Dedifferentiated amniotic fluid mesenchymal stem cell (primary cell): ENCODE data around the gene CARD6.
"Not testable (repeated sequence)": the region's sequence is repeated elsewhere in the genome, so short reads cannot be mapped to it uniquely, and the experiment has no call there.

Source experiments
- DNase-seq: peaks from one replicate; pipeline ENCODE4 v3.0.0-alpha.2; 2016; ENCODE audit errors: extremely low spot score

Gene CARD6

DNA sequence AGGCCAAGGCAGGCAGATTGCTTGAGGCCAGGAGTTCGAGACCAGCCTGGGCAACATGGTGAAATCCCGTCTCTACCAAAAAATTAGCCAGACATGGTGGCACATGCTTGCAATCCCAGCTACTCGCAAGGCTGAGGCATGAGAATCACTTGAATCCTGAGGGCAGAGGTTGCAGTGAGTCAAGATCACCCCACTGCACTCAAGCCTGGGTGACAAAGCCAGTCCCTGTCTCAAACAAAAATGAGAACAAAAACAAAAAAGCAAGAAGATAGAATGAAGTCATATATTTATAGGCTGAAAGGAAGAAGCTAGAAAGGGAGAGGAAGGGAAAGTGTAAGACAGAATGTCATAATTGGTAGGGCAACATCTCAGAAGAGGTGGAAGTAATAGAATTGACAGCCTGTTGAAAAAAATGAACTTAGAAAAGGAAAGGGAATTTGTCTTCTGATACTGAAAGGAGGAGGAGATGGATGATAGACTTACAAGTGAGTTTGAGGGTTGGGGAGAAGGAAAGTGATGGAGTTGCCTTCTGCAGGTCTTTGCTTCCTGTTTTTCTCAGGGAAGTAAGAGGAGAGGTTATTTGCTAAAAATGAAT lies 32.2 kb downstream of the CARD6 start:
- no peak for DNase-seq

DNA sequence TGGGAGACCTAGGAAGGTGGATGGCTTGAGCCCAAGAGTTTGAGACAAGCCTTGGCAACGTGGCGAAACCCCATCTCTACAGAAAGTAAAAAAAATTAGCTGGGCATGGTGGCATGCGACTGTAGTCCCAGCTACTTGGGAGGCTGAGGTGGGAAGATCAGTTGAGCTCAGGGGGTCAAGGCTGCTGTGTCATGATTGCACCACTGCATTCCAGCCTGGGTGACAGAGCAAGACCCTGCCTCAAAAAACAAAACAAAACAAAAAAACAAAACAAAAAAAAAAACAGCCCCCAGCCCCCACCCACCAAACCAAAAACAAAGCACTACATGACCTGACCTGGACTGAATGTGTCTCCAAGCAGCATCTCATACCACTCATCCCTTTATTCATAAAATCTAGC lies 34.8 kb downstream of the CARD6 start:
- DNase-seq: no peak

DNA sequence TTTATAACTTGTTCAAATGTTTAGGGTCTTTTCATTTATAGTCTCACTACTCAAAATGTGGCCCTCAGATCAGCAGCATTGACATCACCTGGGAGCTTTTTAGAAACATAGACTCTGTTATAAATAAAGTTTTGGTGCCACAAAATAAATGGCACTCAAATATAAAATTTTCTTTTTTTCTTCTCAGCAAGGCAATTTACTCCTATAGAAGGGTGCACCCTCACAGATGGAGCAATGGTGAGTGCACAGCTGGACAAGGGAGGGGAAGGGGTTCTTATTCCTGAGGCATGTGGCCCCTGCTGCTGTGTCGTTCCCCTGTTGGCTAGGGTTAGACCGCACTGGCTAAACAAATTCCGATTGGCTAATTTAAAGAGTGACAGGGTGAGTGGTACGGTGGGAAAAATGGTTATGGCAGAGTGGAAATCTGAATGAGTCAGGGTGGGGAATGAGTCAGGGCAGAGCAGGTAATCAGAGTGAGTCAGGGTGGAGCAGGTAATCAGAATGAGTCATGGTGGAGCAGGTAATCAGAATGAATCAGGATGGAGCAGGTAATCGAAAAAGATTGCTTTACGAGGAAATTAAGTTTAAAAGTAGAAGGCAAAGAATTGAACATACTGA lies 36.3 kb downstream of the CARD6 start:
- DNase-seq: no peak

DNA sequence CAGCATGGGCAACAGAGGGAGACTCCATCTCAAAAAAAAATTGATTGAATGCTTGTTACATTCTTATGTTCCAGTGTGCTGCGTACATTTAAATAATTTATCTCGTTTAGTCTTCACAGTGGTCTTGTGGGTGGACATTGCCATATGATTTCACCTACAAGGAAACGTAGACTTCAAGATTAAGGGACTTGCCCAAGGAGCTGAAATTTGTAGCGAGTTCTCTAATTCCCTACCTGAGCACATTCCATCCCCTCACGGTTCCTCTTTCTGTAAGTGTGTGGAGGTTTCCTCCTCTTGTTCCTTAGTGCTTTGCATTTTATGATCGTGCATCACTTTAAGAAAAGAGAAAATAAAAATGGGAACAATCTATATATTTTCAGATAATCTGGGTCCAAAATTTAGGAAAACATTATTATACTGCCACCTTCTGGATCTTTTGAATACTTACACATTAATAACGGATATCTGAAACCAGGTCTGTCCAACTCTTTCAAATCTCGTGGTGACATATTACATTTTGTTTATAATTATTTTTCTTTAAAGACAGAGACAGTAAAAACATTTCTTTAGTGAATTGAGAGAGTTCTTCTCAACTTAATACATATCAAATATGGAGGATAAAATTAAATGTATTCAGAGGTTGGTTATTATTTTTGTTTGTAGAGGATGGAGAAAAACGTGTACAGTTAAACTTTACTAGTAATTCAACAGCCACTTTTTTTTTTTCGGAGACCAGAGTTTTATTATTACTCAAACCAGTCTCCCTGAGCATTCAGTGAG lies 38.2 kb downstream of the CARD6 start:
- DNase-seq: peak; percentile 61

DNA sequence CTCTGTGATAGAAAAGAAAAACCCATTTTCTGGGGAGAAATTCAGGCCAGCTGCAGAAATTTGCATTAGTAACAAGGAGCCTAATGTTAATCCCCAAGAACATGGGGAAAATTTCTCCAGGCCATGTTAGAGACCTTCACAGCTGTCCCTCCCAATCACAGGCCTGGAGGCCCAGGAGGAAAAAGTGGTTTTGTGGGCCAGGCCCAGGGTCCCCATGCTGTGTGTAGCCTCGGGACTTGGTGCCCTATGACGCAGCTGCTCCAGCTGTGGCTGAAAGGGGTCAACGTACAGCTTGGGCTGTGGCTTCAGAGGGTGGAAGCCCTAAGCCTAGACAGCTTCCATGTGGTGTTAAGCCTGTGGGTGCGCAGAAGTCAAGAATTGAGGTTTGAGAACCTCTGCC lies 41.1 kb downstream of the CARD6 start:
- no peak for DNase-seq

DNA sequence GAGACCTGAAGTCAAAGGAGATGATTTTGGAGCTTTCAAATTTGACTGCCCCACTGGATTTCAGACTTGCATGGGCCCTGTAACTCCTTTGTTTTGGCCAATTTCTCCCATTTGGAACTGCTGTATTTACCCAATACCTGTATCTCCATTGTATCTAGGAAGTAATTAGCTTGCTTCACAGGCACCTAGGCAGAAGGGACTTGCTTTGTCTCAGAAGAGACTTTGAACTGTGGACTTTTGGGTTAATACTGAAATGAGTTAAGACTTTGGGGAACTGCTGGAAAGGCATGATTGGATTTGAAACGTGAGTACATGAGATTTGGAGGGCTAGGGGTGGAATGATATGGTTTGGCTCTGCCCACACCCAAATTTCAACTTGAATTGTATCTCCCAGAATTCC lies 41.9 kb downstream of the CARD6 start:
- DNase-seq: not testable (repeated sequence)

DNA sequence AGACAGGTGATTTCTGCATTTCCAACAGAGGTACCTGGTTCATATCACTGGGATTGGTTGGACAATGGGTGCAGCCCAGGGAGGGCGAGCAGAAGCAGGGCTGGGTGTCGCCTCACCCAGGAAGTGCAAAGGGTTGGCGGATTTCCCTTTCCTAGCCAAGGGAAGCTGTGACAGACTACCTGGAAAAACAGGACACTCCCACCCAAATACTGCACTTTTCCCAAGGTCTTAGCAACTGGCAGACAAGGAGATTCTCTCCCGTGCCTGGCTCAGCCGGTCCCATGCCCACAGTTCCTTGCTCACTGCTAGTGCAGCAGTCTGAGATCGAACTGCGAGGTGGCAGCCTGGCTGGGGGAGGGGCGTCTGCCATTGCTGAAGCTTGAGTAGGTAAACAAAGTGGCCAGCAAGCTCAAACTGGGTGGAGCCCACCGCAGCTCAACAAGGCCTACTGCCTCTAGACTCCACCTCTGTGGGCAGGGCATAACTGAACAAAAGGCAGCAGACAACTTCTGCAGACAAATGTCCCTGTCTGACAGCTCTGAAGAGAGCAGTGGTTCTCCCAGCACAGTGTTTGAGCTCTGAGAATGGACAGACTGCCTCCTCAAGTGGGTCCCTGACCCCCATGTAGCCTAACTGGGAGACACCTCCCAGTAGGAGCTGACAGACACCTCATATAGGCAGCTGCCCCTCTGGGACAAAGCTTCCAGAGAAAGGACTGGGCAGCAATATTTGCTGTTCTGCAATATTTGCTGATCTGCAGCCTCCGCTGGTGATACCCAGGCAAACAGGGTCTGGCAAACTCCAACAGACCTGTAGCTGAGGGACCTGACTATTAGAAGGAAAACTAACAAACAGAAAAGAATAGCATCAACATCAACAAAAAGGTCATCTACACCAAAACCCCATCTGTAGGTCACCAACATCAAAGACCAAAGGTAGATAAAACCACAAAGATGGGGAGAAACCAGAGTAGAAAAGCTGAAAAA lies 54.6 kb downstream of the CARD6 start:
- DNase-seq: not testable (repeated sequence)

DNA sequence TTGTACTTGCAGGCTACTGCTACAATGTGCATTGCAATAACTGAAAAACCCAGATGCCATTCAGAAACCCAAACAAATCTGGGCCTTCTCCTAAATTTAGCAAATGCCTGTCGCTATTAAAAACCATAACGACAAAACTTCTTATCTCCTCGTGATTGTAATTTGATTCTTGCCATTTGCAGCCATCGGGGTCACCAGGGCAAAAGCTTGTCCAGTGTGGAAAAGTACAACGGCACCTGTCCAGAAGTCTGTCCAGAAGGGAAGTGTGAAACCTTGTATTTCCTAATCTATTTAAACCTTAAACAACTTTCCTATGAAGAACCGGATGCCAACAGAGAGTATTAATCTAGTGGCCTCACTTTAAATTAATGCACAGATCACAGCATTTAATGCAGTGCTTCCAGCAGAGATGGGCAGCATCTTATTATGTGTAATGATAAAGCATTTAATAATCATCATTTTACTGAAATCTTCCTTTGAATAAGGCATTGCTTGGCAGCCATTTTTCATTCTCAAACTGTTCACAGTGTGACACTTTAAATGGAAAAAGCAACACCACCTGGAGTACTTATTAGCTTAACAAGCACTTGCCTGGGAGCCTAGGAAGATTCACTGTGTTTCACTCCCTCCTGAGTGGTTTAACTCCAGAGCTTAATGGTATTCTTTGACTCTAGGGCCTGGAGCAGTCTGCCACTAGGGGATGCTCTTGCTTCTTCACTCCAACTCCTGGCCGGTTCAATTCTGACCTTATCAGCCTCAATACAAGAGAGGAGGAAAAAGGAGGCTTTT lies 63.2 kb downstream of the CARD6 start:
- DNase-seq: peak; percentile 71

DNA sequence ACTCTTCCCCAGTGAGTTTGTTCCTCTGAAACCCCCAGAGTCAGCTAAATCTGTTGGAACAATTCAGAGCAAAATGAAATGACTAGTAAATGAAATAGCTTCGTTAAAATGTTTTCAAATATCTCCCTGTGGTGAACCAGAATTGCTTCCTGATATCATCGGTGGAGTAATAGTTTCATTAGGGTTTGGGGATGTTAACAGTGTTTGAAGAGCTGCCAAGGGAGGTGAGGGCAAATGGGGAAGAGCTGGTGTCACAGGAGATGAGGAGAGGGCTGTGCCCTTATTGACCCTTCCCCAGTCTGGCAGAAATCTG lies 63.8 kb downstream of the CARD6 start:
- no peak for DNase-seq

DNA sequence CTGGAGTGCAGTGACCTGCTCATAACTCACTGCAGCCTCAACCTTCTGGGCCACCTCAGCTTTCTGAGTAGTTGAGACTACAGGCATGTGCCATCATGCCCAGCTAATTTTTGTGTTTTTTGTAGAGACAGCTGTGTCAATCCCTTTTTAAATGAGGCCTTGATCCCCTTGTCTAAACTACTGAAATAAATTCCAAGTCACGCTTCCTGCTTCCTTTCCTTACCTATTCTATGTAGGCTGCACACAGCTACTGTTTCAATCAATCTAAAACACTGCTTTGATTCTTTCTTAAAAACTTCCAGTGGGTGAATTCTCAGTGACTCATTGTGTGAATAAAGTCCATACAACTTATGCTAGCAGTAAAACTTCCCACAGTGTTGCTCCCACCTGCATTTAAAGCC lies 65.2 kb downstream of the CARD6 start:
- DNase-seq: no peak

DNA sequence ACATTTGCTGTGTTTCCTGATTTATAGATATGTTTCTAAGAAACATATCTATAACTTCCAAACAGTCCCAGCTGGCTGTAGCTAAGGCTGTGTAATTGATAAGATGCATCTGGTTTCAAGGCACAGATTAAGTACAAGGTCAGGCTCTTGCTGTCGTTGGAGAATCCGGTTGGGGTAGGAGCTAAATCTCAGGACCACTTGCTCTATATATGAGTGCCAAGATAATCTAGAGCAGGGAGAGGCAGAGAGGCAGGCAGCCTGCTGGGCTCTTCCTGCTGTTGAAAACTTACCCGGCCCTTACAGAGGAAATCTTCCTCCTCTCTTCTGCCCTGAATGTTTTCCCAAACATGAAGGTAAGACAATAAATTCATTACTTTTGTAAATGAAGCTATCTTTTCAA lies 68.1 kb downstream of the CARD6 start, which contains the start of gene C7:
C7 (plus strand) TSS at position 234 of the 400 bp plus-strand sequence; CDS start at position 348, 114 bp downstream.
- no peak for DNase-seq

DNA sequence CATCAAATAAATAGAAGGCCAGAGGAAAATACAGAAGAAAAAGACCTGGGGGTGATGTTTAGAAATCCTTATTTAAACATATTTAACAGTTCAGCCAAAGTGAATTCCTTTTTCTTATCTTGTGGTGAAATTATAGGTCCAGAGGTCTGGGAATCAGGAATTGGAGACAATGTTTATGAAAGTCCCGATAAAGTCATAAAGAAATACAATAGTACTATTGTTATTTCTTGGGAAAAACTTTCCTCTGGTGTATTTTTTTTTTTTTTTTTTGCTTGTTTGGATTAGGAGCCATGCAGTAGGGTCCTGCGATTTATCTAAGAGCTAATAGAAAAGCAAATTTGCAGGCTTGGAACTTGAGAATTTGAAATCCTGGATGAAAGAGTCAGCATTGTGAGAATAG lies 68.6 kb downstream of the CARD6 start:
- DNase-seq: no peak
